NCI-H187 treated with DMSO at 0.1 percent for 48 hours (cell line): ENCODE results near the gene RCVRN.

Source experiments
- DNase-seq: peaks from one replicate; lab custom pipeline; 2025; lab: John Stamatoyannopoulos, UW

RCVRN gene

DNA sequence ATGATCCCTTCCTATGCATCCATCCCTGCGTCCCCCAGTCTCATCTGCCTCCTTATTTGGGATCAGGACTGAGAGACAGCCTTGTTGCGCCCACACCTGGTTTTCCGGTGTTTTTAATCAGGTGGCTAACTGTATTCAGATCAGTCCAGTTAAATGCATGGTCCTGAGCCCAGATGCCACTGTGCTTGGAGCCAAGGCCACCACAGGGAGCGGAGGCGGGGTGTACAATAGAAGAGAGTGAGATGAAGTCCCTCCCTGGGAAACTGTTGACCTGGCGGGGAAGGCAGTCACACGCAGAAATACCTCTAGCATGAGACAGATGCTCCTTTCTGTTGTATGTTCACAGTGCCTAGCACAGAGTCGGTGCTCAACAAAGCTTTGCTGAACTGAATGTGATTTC lies 6.3 kb downstream of the RCVRN start:
- no peak for DNase-seq

- DNase-seq: no peak
These were observed 7.6 kb downstream of the RCVRN start for GRCh38 chr17:9897372-9897968.

GRCh38 chr17:9895923-9896322 lies 9.1 kb downstream of the RCVRN start:
- no peak for DNase-seq

- DNase-seq: no peak
These were observed 10.8 kb downstream of the RCVRN start for GRCh38 chr17:9894231-9894630.

GRCh38 chr17:9893411-9894012 lies 11.6 kb downstream of the RCVRN start:
- no peak for DNase-seq

GRCh38 chr17:9890124-9890523 lies 14.9 kb downstream of the RCVRN start:
- DNase-seq: no peak

DNA sequence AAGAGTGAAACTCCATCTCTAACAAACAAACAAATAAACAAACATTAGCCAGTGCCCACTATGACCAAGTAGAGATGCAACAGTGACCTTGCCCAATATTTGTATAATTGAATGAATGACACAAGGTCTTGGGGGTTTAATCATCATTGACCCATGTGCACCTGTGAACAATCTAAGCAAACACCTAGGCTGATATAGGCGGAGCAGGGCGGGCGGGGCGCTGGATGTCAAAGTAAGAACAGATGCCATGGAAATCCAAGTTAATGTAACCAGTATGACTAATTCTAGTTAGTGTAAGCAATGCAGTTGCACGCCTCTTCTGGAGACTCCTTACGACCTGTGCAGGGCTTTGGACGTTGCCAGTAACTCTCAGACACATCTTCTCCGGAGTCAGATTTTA lies 17.6 kb downstream of the RCVRN start:
- DNase-seq: no peak

- no peak for DNase-seq
These were observed 18.7 kb downstream of the RCVRN start for GRCh38 chr17:9886141-9886930.

DNA sequence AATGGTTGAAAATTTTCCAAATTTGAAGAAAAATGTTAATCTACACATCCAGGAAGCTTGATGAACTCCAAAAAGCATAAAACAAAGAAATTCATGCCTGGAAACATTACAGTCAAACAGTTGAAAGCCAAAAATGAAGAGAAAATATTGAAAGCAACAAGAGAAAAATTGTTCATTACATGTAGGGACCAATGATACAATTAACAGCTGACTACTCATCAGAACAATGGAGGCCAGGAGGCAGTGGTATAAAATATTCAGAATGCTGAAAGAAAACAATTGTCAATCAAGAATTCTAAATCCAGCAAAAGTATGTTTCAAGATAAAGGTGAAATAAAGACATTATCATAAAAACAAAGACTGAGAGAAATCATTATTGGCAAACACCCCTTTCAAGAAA lies 21.6 kb downstream of the RCVRN start:
- no peak for DNase-seq

DNA sequence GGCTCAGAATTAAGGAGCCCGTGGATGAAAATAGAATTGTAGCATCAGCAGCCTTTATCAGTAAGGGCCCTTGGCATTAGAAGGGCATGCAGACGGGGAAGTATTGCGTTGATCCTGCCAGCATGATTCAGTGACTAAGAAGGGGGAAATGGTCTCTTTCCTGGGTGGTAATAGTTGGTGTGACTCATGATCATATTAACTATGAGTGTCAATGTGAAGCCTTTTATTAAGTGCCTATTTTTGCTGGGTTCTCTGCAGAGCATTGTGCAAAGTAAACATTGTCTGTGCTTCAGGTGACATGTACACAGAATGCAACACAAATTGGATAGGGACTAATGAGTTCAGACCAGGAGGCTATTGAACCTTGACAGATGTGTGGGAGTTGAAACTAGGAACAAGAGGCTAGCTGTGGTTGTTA lies 24.5 kb downstream of the RCVRN start:
- DNase-seq: no peak

DNA sequence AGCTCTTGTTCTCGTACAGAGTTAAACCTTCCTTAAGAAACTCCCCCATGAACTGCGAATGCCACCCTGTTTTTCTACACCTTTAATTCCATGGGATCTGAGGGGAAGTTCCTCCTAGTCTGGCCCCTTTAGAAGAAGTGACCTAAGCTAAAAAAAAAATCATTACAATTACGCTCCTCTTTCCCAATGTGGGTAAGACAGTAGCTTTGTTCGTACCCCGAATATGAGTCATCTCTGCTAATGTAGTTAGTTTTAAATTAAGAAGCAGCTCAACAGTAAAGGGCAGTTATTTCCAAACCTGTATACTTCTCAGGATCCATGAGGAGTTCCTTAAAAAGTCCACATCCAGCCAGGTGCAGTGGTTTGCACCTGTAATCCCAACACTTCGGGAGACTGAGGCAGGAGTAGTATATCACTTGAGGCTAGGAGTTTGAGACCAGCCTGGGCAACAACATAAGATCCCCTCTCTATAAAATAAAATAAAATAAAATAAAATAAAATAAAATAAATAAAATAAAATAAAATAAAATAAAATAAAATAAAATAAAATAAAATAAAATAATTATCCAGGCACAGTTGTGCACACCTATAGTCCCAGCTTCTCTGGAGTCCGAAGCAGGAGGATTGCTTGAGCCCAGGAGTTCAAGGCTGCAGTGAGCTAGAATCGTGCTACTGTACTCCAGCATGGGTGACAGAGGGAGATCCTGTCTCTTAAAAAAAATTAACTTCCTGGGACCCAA lies 26.1 kb downstream of the RCVRN start:
- DNase-seq: no peak

DNA sequence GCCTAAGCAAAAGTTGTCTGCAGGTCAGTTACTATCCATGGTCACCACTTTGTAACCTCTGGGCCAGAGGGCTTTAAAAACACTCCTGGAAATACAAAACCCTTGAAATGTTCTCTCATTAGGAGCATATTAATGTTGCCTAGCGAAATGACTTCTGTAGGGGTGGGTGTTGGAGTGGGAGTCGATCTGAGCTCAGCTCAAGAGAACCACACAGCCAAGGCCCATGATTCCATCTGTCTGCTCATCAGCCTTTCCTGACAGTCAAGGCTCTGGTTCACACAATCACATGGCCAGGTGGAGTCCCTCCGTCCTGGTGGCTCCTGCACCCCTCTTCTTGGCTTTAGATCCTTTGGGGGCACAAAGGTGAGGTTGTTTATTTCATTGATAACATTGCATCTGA lies 26.7 kb downstream of the RCVRN start:
- no peak for DNase-seq

GRCh38 chr17:9875441-9875840 lies 29.6 kb downstream of the RCVRN start:
- DNase-seq: no peak

- no peak for DNase-seq
These were observed 30.3 kb downstream of the RCVRN start for GRCh38 chr17:9874722-9875121.

- DNase-seq: no peak
These were observed 32.2 kb downstream of the RCVRN start for GRCh38 chr17:9872852-9873251.

DNA sequence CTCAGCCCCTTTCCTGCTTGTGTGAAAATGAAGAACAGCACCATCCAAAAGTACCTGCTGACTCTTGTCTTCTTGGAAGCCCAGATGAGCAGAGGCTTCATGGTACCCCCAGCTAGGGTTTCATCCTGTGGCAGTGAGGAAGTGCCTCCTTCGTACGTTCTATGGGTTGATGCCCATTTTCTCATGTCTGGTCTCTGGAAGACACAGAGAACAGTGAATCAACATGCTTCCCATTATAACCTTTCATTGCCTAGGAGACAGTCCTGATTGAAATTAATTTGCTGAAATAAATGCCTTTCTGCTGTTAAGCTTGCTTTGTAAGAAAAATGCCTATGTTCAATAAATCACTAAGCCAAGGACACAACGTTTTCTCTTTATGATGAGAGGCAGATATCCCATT lies 36.5 kb downstream of the RCVRN start:
- DNase-seq: no peak

DNA sequence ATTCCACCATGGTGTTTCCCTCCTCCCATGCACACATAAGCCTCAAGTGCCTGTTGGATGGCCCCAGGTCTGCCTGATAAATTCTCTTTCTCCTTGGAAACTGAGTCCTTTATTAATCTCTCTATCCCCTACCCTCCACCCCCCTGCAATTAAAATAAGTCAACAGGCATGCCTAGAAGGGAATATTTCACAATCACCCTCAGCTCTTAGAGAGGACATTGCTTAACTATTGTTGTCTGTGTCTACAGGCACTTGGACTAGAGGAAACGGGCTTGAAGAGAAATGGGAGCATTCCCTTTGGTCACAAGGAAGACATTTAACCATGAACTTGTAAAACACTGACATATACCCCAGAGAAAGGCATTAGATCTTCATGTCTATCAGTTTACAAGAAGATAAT lies 39.5 kb downstream of the RCVRN start:
- DNase-seq: no peak

DNA sequence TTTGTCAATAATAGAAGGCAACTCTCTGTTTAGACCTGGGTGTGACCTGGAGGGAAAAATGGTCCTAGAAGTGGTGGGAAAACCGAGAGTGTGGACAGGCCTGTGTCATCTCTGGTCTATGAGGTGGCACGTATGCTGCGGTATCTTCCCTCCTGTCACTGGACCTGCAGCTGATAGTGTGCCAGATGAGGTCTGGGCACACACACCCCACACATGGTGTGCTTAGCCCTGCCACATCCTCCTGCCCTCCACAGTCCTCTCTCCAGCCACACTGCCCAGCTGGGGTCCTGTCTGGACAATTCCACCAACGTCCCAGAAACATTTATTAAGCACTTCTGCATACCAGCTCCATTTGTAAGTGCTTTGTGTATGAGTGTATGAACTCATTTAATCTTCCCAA lies 42.1 kb downstream of the RCVRN start:
- no peak for DNase-seq

DNA sequence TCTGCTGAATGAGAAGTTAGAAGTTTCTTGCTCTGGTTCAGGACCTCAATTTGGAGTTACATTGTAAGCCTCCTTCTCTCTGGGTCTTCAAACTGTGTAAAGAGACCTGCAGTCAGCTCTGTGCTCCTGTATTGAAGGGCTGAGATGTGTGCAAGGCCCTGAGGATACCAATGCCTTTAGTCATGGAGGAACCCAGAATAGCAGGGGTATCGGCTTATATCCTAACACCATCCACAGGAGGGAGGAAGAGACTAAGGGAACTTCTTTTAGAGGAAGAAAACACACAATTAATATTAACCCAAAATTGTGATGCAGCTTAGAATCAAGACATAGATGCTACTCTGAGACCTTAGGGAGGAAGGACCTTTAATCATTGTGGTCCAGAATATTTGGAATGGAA lies 42.9 kb downstream of the RCVRN start:
- DNase-seq: no peak

- DNase-seq: no peak
These were observed 44.2 kb downstream of the RCVRN start for GRCh38 chr17:9860851-9861250.

DNA sequence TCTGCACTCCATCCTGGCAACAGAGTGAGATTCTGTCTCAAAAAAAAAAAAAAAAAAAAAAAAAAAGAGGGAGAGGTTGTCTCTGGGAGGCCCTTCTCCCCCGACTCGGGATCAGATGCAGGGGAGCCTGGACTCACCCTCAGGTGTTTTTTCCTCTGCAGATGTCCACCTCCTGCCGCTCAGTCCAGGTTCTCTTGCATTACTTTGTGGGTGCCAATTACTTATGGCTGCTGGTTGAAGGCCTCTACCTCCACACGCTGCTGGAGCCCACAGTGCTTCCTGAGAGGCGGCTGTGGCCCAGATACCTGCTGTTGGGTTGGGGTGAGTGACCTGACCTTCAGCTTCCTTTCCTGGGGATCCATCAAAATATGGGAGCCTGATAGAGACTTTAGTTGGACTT lies 45.3 kb downstream of the RCVRN start:
- no peak for DNase-seq

DNA sequence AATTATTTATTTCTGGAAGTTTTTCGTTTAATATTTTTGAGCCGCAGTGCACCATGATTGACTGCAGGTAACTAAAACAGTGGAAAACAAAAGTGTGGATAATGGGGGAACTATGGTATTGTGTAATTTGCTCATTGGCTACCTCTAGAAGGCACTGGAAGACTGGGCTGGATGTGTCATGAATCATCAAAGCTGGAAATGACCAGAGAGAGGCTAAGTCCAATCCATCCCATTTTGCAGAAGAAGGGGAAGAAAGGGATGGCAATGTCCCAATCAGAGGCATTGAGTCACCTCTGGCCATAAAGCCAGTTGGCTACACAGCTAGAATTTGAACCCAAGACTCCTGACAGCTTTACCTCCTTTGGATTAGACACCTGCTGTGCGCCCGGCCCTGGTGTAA lies 50.0 kb downstream of the RCVRN start:
- DNase-seq: no peak

GRCh38 chr17:9854255-9854654 lies 50.8 kb downstream of the RCVRN start:
- no peak for DNase-seq
